Metanephros (tissue), 2 donors: Measurements from ENCODE around the gene DLAT. TPM values are rescaled to one million over a fixed set of nuclear protein-coding genes. Genes with fewer than 3 reads are reported as not detected.

Experiments
- small RNA-seq: library from RNA; depleted of rRNA; stranded (forward); fragments of <200 nt; gene quantifications from one replicate; pipeline ENCODE3, GENCODE V24; 2014; ENCODE audit warnings: low replicate concordance
- total RNA-seq: library from RNA; depleted of rRNA; stranded (reverse); fragments of >200 nt; gene quantifications from one replicate; pipeline ENCODE4 v1.2.3, GENCODE V29; 2014

Gene DLAT
- total RNA-seq = 33.6 TPM

DNA sequence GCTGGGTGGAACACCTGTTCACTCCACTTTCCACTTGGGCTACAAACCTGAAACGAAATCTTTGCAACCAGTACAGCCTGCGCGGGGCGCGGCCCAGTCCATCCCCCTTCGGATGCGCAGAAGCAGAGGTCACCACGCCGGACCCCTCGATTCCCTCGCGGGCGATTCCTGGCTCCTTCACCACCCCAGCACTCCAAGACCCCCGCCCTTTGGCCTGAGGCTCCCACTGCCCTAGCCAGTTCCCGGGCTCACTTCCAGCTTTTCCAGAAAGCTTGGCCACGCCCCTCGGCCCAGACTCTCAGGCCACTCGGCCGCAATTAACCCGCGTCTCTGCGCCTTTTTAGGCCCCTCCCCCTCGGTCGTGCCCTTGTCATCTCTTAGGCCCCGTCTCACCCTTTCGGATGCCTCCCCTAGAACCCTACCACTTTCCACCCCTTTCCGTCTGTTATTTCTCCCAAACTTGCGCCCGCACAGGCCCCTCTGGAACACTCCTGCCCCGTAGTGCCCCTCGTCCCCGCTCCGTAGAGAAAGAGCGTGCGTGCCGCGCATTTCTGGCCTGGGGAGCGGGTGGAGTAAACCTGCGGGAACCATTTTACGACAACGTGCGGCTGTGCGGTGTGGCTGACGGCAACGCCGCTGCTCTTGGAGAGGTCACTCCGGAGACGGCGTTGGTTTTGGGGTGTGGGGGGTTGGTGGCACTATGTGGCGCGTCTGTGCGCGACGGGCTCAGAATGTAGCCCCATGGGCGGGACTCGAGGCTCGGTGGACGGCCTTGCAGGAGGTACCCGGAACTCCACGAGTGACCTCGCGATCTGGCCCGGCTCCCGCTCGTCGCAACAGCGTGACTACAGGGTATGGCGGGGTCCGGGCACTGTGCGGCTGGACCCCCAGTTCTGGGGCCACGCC, at the start of gene DLAT:
TSS of gene DLAT (plus strand) at position 636 of the 906 bp plus-strand sequence. CDS start at position 701, 65 bp downstream.

DNA sequence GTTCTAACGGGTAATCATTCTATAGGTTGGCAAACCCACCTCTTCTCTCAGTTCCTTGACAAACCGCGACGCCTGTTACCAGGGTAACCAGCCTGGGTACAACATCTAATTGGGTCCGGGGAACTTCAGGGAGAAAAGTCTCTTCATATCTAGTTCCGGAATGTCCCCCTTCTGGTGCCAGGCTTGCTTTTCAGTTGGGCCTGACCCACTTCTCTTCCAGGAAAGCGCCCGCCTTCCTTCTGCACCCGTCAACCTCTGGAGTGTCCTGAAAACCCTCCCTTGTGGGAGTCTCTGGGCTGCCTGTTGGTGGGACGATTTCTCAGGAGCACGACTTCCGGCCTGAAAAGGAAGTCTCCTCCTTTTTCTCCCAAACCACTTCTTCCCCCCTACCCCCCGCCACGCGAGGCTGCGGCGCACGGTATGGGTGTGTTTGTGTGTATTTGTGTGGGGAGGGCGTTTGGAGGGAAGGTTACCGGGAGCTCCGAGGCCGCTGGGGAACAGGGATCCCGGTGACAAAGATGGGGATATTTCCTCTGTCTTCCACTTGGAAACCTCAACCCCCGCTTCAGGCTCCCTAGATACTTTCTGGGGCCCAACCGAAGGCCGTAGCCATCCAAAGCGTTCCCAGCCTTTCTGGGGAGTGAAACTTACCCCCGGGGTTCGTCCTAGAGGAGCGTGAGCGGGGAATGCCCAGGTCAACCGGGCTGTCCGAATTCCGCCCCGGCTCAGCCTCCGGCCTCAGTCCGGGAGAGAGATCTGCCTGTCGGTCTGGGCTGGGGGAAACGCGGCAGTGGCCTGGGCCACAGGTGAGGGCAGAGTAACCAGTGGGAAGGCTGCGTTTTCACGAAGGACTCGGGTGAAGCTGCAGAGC, 49.0 kb downstream of the DLAT start, which contains the start of the genes NKAPD1 and PIH1D2:
TSS of gene NKAPD1 (plus strand) at position 359 of the 871 bp plus-strand sequence. CDS start 1,276 bp downstream, outside the sequence.
TSS of gene PIH1D2 (minus strand) at position 77 of the 871 bp plus-strand sequence. CDS start 843 bp downstream, outside the sequence.

DNA sequence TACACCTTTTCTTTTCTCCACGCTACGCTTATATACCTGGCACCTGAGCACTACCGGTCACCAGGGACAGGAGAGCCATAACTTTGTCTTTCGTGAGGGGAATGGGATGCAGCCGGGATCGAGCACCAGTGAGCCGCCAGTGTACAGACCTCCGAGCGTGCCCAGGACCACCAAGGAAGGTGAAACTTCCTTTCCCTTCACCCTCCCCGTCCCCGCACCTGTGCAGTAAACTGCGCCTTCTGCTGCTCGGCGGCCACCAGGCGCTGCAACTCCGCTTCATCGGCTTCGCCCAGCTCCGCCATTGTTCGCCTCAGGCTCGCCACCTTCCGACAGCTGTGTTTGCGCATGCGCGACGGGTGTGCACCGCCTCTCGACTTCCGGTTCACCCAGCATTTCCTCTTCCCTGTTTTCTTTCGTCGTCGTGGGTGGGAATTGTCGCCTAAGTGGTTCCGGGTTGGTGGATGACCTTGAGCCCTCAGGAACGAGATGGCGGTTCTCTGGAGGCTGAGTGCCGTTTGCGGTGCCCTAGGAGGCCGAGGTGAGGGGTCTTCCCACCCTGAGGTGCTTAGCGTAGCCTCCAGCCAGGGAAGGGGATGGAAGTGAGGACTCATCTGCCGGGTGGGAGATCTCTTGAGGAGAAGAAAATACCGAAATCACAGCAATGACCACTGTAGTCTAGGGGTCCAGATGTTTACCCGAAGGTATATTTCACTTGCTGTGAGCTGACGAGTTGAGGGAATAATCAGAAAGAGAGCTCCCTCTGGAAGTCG, 61.4 kb downstream of the DLAT start, which contains the start of the genes SDHD and TIMM8B:
TSS of gene SDHD (plus strand) at position 452 of the 770 bp plus-strand sequence. CDS start at position 487, 35 bp downstream.
TSS of gene TIMM8B (minus strand) at position 335 of the 770 bp plus-strand sequence. CDS start at position 302, 33 bp downstream.

Small RNA genes within 50 kb of the gene (small RNA-seq; reads per million reads assigned to genes)
- gene AP000907.3 (not detected), gene RNU6-893P (not detected)

Other genes starting within 250 kb of the DLAT start
- gene ALG9, start 153.8 kb upstream of the DLAT start, total RNA-seq = 47.7 TPM
- 4.1 TPM for gene FDXACB1, start 146.2 kb upstream of the DLAT start, total RNA-seq
- gene CFAP68, start 145.9 kb upstream of the DLAT start, total RNA-seq = 24.3 TPM
- 54.8 TPM for gene CRYAB, start 113.6 kb upstream of the DLAT start, total RNA-seq
- gene HSPB2, start 112.7 kb upstream of the DLAT start, total RNA-seq = 3.2 TPM
- 8.2 TPM for gene C11orf52, start 106.5 kb upstream of the DLAT start, total RNA-seq
- gene DIXDC1, start 88.1 kb upstream of the DLAT start, total RNA-seq = 25.7 TPM
- 3.9 TPM for gene PIH1D2, start 48.6 kb downstream of the DLAT start, total RNA-seq
- 19.5 TPM for gene NKAPD1, start 48.9 kb downstream of the DLAT start, total RNA-seq
- 47.6 TPM for gene TIMM8B, start 61.3 kb downstream of the DLAT start, total RNA-seq
- 139 TPM for gene SDHD, start 61.5 kb downstream of the DLAT start, total RNA-seq
- gene IL18, start 138.7 kb downstream of the DLAT start, total RNA-seq = 6.1 TPM
- 1.3 TPM for gene TEX12, start 142.0 kb downstream of the DLAT start, total RNA-seq
- gene BCO2, start 150.1 kb downstream of the DLAT start, total RNA-seq = 6.7 TPM
- 28.0 TPM for gene PTS, start 201.0 kb downstream of the DLAT start, total RNA-seq
- gene PLET1, start 235.5 kb downstream of the DLAT start, total RNA-seq = not detected